Middle frontal gyrus (tissue), 1 donor: ENCODE measurements around the gene STX8.

Experiments
- DNase-seq: peaks from one replicate; pipeline ENCODE4 v3.0.0-alpha.2; 2015; ENCODE audit warnings: low spot score; ENCODE audit errors: extremely low spot score

Gene STX8

GRCh38 chr17:9242497-9242881, 333.1 kb downstream of the STX8 start:
- DNase-seq: no peak

GRCh38 chr17:9241774-9242496, 333.7 kb downstream of the STX8 start:
- no peak for DNase-seq

GRCh38 chr17:9241371-9241712, 334.3 kb downstream of the STX8 start:
- peak; percentile 28 for DNase-seq

- no peak for DNase-seq
Observed at GRCh38 chr17:9240659-9241370, 334.8 kb downstream of the STX8 start.

GRCh38 chr17:9239793-9240658, 335.6 kb downstream of the STX8 start:
- DNase-seq: no peak

GRCh38 chr17:9239246-9239792, 336.3 kb downstream of the STX8 start:
- DNase-seq: no peak

- no peak for DNase-seq
Observed at GRCh38 chr17:9238340-9239245, 337.0 kb downstream of the STX8 start.

- no peak for DNase-seq
Observed at GRCh38 chr17:9237661-9238301, 337.8 kb downstream of the STX8 start.

GRCh38 chr17:9237053-9237410, 338.6 kb downstream of the STX8 start:
- no peak for DNase-seq

GRCh38 chr17:9236286-9237052, 339.2 kb downstream of the STX8 start:
- no peak for DNase-seq

- DNase-seq: no peak
Observed at GRCh38 chr17:9235346-9235745, 340.3 kb downstream of the STX8 start.

GRCh38 chr17:9234389-9234945, 341.2 kb downstream of the STX8 start:
- no peak for DNase-seq

- no peak for DNase-seq
Observed at GRCh38 chr17:9233761-9234160, 341.9 kb downstream of the STX8 start.

- no peak for DNase-seq
Observed at GRCh38 chr17:9233271-9233599, 342.4 kb downstream of the STX8 start.

GRCh38 chr17:9232591-9233270, 342.9 kb downstream of the STX8 start:
- DNase-seq: no peak

GRCh38 chr17:9232155-9232475, 343.5 kb downstream of the STX8 start:
- DNase-seq: no peak

- DNase-seq: no peak
Observed at GRCh38 chr17:9231449-9232154, 344.0 kb downstream of the STX8 start.

- DNase-seq: no peak
Observed at GRCh38 chr17:9230861-9231260, 344.8 kb downstream of the STX8 start.
